Esophagus muscularis mucosa (tissue), 4 donors: ENCODE data around the gene PHF3. TPM values are rescaled to one million over a fixed set of nuclear protein-coding genes. Genes with fewer than 3 reads are reported as not detected.

ENCODE experiments used
- DNase-seq: peaks from one replicate; pipeline ENCODE4 v3.0.0-alpha.2; 2017; ENCODE audit errors: extremely low spot score
- H3K27ac ChIP-seq, 4 donors: fragments of 200-600 bp; sonication (generic); replicated peaks in 1 of 4; 1 replicate in 3 of 4; 2 replicates in 1 of 4; pipeline ENCODE4 v1.5.1; 2016 to 2019; ENCODE audit warnings: mild to moderate bottlenecking in 1 of 4
- H3K27me3 ChIP-seq, 4 donors: fragments of 200-600 bp; sonication (generic); one replicate each; pipeline versions ENCODE4 v1.5.1 to v1.6.0; 2016 to 2019
- H3K36me3 ChIP-seq, 4 donors: fragments of 200-600 bp; sonication (generic); one replicate each; pipeline ENCODE4 v1.5.1; 2016 to 2019
- H3K4me1 ChIP-seq, 4 donors: fragments of 200-600 bp; sonication (generic); one replicate each; pipeline ENCODE4 v1.5.1; 2016 to 2019
- H3K4me3 ChIP-seq, 4 donors: fragments of 200-600 bp; sonication (generic); 1 replicate in 2 of 4; 2 replicates in 2 of 4; pipeline ENCODE4 v1.5.1; 2016 to 2019; ENCODE audit warnings: mild to moderate bottlenecking in 4 of 4, moderate library complexity in 1 of 4
- H3K9me3 ChIP-seq, 4 donors: fragments of 200-600 bp; sonication (generic); 1 replicate in 3 of 4; 2 replicates in 1 of 4; pipeline ENCODE4 v1.5.1; 2016 to 2019
- CTCF ChIP-seq, 3 experiments: fragments of 200-600 bp in 2 of 3; fragments of 450-650 bp in 1 of 3; sonication (generic) in 2 of 3; IDR thresholded peaks; one replicate each; pipeline ENCODE4 v1.5.1; 2017 to 2019; ENCODE audit warnings: antibody characterized with exemption in 3 of 3, mild to moderate bottlenecking in 2 of 3, moderate library complexity in 1 of 3
- EP300 ChIP-seq: sonication (generic); formaldehyde crosslinking; IDR thresholded peaks from one replicate; pipeline ENCODE4 v1.6.1; 2017; ENCODE audit warnings: antibody characterized with exemption
- POLR2A ChIP-seq: fragments of 450-650 bp; IDR thresholded peaks from one replicate; pipeline ENCODE4 v1.6.1; 2017; ENCODE audit warnings: antibody characterized with exemption, moderate library complexity, mild to moderate bottlenecking, low read depth
- POLR2AphosphoS5 ChIP-seq, 2 donors: sonication (generic); formaldehyde crosslinking; IDR thresholded peaks; one replicate each; pipeline ENCODE4 v1.6.1; 2017; ENCODE audit warnings: antibody characterized with exemption in 2 of 2
- WGBS: methylation state at CpG from one replicate; pipeline ENCODE4 v1.1.5; 2018; 5-methylcytosine and 5-hydroxymethylcytosine counted together
- intact Hi-C: fragments of 100-400 bp; cut with DNase I; formaldehyde crosslinking; loops from one replicate; pipeline ENCODE4 v1.15.1; 2023
- total RNA-seq, 4 donors: library from RNA; depleted of rRNA; stranded (reverse); fragments of >200 nt; gene quantifications; one replicate each; pipeline versions ENCODE4 v1.1.0 to v1.2.1, GENCODE V29; 2016

The PHF3 gene
- total RNA-seq, 4 donors from 2014 or later, result 55.5 to 73.1 (median 56.6) TPM

DNA sequence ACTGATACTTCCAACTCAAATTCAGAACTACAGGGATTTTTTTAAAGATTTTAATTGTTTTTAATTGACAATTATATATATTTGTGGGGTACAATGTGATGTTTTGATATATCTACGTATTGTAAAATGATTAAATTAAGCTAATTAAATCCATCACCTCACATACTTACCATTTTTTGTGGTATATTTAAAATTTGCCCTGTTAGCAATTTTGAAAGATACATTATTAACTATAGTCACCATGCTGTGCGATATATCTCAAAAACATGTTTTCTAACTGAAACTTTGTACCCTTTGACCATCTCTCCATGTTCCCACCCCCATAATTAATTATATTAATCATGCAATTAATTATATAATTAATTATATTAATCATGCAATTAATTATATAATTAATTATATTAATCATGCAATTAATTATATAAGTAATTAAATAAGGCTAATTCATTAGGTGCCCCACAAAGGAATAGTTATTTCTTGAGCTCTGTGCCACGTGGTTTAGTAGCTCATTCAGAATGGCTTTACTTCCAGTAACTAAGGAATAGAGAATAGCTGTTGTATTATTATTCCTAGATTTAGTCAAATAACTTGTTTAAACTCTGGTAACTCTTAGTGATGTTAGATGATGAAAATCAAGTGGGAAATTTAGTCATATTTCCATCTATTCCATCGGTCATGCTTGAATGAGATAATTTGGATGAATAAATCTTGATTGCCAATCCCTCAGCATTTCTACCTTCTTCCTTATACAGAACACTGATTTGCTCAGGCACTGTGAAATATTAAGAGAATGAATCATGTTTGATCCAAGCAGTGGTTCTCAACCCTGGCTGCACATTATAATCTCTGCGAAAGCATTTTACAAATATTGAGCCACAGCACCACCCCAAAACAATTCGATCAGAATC is 38.2 kb upstream of the PHF3 start:
- Histone ChIP-seq H3K9me3 (no peaks in the 10 kb centered on the region), H3K4me3 (peak overlapping the region in 3 of 4 donors; percentile 46 to 62 (median 48)), H3K27me3 (no peaks in the 10 kb centered on the region), H3K36me3 (no peaks in the 10 kb centered on the region), H3K4me1 (peaks cover 0 to 14% (median 8%) of the 10 kb centered on the region in 4 donors), H3K27ac (no peak overlapping the region)
- TF ChIP-seq EP300 (no peak), POLR2AphosphoS5 (IDR thresholded peaks at IDR 0.05) (no peak), POLR2A (no peak), CTCF (IDR thresholded peaks at IDR 0.05) (no peak)
- WGBS, result 53% methylated on average over 6 of the region's 6 CpGs
- intact Hi-C loops, result loop anchor here (1.0 to 5.0 kb wide), 2 partner anchors 40 to 167 kb away; partner anchors contain the start of gene PHF3
- DNase-seq, result no peak

GRCh38 chr6:63598049-63599036 is 37.3 kb upstream of the PHF3 start:
- no peak for DNase-seq
- TF ChIP-seq POLR2A, result no peak
- peak in 1 of 2 donors; percentile 34 for TF ChIP-seq POLR2AphosphoS5 (IDR thresholded peaks at IDR 0.05)
- TF ChIP-seq CTCF (IDR thresholded peaks at IDR 0.05), result peak; percentile 86 to 96 (median 87)
- no peak for TF ChIP-seq EP300
- no peaks in the 10 kb centered on the region for H3K27me3 ChIP-seq
- peak overlapping the region; percentile 46 to 62 (median 49) for H3K4me3 ChIP-seq
- no peaks in the 10 kb centered on the region for H3K9me3 ChIP-seq
- intact Hi-C loops, result loop anchor here (1.0 to 5.0 kb wide), 2 partner anchors 39 to 166 kb away; partner anchors contain the start of gene PHF3
- H3K27ac ChIP-seq, result no peak overlapping the region
- H3K4me1 ChIP-seq, result peaks cover 0 to 14% (median 8%) of the 10 kb centered on the region in 4 donors
- H3K36me3 ChIP-seq, result no peaks in the 10 kb centered on the region
- 5% methylated on average over 23 of the region's 23 CpGs for WGBS

DNA sequence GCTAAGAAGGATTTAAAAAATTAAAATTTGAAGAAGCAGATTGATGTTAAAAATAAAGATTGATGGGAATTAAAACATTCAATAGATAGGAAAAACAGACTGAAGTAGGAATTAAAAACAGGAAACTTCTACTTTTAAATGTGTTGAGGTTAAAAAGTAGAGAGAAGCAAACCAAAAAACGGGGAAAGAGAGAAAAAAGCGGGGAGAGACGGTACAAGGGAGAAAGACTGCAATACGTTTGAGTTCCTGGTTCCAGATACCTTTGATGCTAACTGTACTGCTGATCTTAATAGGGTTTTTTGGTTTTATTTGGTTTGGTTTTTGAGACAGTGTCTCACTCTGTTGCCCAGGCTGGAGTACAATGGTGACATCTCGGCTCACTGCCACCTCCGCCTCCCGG is 36.4 kb upstream of the PHF3 start:
- no peaks in the 10 kb centered on the region for H3K27me3 ChIP-seq
- H3K9me3 ChIP-seq, result no peaks in the 10 kb centered on the region
- TF ChIP-seq POLR2A (no peak), CTCF (IDR thresholded peaks at IDR 0.05) (no peak)
- H3K36me3 ChIP-seq, result no peaks in the 10 kb centered on the region
- peaks cover 0 to 14% (median 8%) of the 10 kb centered on the region in 4 donors for H3K4me1 ChIP-seq
- no peak overlapping the region for H3K4me3 ChIP-seq
- H3K27ac ChIP-seq, result no peak overlapping the region
- intact Hi-C loops, result loop anchor here (5.0 kb wide), 1 partner anchor 38 kb away; the partner anchor contains the start of gene PHF3
- no peak for DNase-seq
- 85% methylated on average over 7 of the region's 7 CpGs for WGBS

DNA sequence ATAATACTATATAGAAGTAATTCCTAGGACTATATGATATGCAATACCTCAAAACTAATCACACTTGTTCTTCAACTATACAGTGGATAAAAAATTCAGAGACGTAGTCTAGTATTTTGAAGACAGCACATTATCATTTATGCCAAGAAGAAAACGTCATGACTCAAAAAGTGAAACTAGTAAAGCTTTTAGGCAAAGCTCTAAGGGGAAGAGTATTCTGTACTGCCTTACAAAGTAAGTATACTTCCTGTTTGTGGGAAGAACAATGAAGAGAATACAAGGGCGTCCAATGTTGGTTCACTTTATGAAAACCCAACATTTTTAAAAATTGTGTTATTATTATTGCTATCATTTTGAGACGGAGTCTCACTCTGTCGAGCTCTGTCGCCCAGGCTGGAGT is 35.5 kb upstream of the PHF3 start:
- Histone ChIP-seq H3K4me3 (no peak overlapping the region), H3K27ac (no peak overlapping the region), H3K9me3 (no peaks in the 10 kb centered on the region), H3K4me1 (peaks cover 0 to 14% (median 8%) of the 10 kb centered on the region in 4 donors), H3K36me3 (no peaks in the 10 kb centered on the region), H3K27me3 (no peaks in the 10 kb centered on the region)
- no peak for TF ChIP-seq POLR2AphosphoS5 (IDR thresholded peaks at IDR 0.05)
- TF ChIP-seq EP300, result no peak
- no peak for TF ChIP-seq POLR2A
- TF ChIP-seq CTCF (IDR thresholded peaks at IDR 0.05), result no peak
- no peak for DNase-seq
- WGBS, result 69% methylated on average over 6 of the region's 6 CpGs
- intact Hi-C loops, result no loop called here
